Upper lobe of left lung (tissue), 4 donors: ENCODE results near the gene PPP1R9A.

Experiments
- CTCF ChIP-seq, 6 experiments: fragments of 450-650 bp in 4 of 6; fragments of 200-600 bp in 2 of 6; sonication (generic) in 2 of 6; IDR thresholded peaks; one replicate each; pipeline ENCODE4 v1.5.1; 2016 to 2019; ENCODE audit warnings: antibody characterized with exemption in 6 of 6
- POLR2AphosphoS5 ChIP-seq, 2 donors: sonication (generic); formaldehyde crosslinking; IDR thresholded peaks; one replicate each; pipeline ENCODE4 v1.5.1; 2017; ENCODE audit warnings: antibody characterized with exemption in 2 of 2

- no peak for TF ChIP-seq CTCF (IDR thresholded peaks at IDR 0.05)
- no peak for TF ChIP-seq POLR2AphosphoS5 (IDR thresholded peaks at IDR 0.05)
Measured at GRCh38 chr7:94980418-94981142, 73.2 kb downstream of the PPP1R9A start.
